IMR-90 (cell line): Measurements from ENCODE around the gene ZNF521. TPM values are rescaled to one million over a fixed set of nuclear protein-coding genes. Genes with fewer than 3 reads are reported as not detected.

ENCODE experiments used
- ATAC-seq: fragments of 200-7000 bp; cut with Tn5 transposase; 2 replicates; pipeline ENCODE4 v1.9.1; 2020; ENCODE audit warnings: low read depth, mild to moderate bottlenecking, moderate library complexity
- BruUV-seq: library from RNA; stranded (reverse); fragments of 400-500 nt; replicated peaks from 2 replicates; lab custom pipeline; 2021; lab: Mats Ljungman, UMichigan
- CTCF ChIA-PET: fragments of 300-600 bp; formaldehyde crosslinking; extraction: SDS; loops from one replicate; lab custom pipeline; 2021; ENCODE audit warnings: antibody characterized with exemption; lab: Yijun Ruan, JAX
- POLR2A ChIA-PET: fragments of 300-600 bp; sonication (Branson Sonifier 250); formaldehyde crosslinking; loops from one replicate; lab custom pipeline; 2022; ENCODE audit warnings: antibody characterized with exemption; ENCODE audit not compliant: unreplicated experiment; lab: Charles Lee
- DNase-seq: peaks from one replicate; pipeline ENCODE4 v3.0.0; 2013
- H2AFZ ChIP-seq: replicated peaks from 2 replicates; pipeline ENCODE3; 2013; ENCODE audit warnings: low read length, mild to moderate bottlenecking; ENCODE audit not compliant: poor library complexity
- H2AK5ac ChIP-seq: 2 replicates; pipeline ENCODE4 v1.6.1; 2013; ENCODE audit warnings: low read depth, low read length, inconsistent platforms
- H2AK9ac ChIP-seq: replicated peaks from 2 replicates; pipeline ENCODE3; 2013; ENCODE audit warnings: mild to moderate bottlenecking, low read depth, low read length, moderate library complexity; ENCODE audit not compliant: poor library complexity
- H2BK120ac ChIP-seq: 2 replicates; pipeline ENCODE4 v1.6.1; 2013; ENCODE audit warnings: low read depth, low read length, inconsistent platforms
- H2BK15ac ChIP-seq: 3 replicates; pipeline ENCODE4 v1.6.1; 2013; ENCODE audit warnings: low read depth, low read length, inconsistent platforms
- H2BK20ac ChIP-seq: 2 replicates; pipeline ENCODE4 v1.6.1; 2013; ENCODE audit warnings: low read depth, mild to moderate bottlenecking, inconsistent platforms, low read length, moderate library complexity
- H2BK5ac ChIP-seq: 2 replicates; pipeline ENCODE4 v1.6.1; 2013; ENCODE audit warnings: mild to moderate bottlenecking, low read depth, low read length, inconsistent platforms; ENCODE audit not compliant: poor library complexity, severe bottlenecking
- H3K14ac ChIP-seq: replicated peaks from 2 replicates; pipeline ENCODE4 v1.6.1; 2013; ENCODE audit warnings: low read depth, low read length, inconsistent platforms
- H3K18ac ChIP-seq: 2 replicates; pipeline ENCODE4 v1.6.1; 2013; ENCODE audit warnings: low read depth, low read length, control low read depth
- H3K23ac ChIP-seq: 2 replicates; pipeline ENCODE4 v1.6.1; 2013; ENCODE audit warnings: low read depth, low read length, inconsistent platforms
- H3K27ac ChIP-seq: 2 replicates; pipeline ENCODE4 v1.5.1; 2013; ENCODE audit warnings: mild to moderate bottlenecking, control low read depth, low read length; ENCODE audit not compliant: insufficient read depth
- H3K27me3 ChIP-seq: 2 replicates; pipeline ENCODE4 v1.6.1; 2013; ENCODE audit warnings: low read length; ENCODE audit not compliant: control insufficient read depth, insufficient read depth
- H3K36me3 ChIP-seq: 2 replicates; pipeline ENCODE4 v1.6.1; 2013; ENCODE audit warnings: low read length, mixed read lengths; ENCODE audit not compliant: control insufficient read depth, insufficient read depth
- H3K4ac ChIP-seq: 2 replicates; pipeline ENCODE4 v1.6.1; 2013; ENCODE audit warnings: low read depth, low read length, inconsistent platforms
- H3K4me1 ChIP-seq: 2 replicates; pipeline ENCODE4 v1.6.1; 2013; ENCODE audit warnings: low read length, mixed read lengths; ENCODE audit not compliant: control insufficient read depth, insufficient read depth
- H3K4me2 ChIP-seq: 2 replicates; pipeline ENCODE4 v1.6.1; 2013; ENCODE audit warnings: low read depth, mild to moderate bottlenecking, control low read depth, low read length, moderate library complexity
- H3K4me3 ChIP-seq: 2 replicates; pipeline ENCODE4 v1.5.1; 2013; ENCODE audit warnings: low read depth, mild to moderate bottlenecking, control low read depth, low read length, moderate library complexity; ENCODE audit not compliant: insufficient read depth
- H3K56ac ChIP-seq: 2 replicates; pipeline ENCODE4 v1.6.1; 2013; ENCODE audit warnings: low read length, inconsistent platforms; ENCODE audit not compliant: insufficient read depth; ENCODE audit errors: extremely low read depth
- H3K79me1 ChIP-seq, 2 experiments: 2 replicates each; pipeline ENCODE4 v1.6.1; 2013; ENCODE audit warnings: low read length in 2 of 2, inconsistent platforms in 1 of 2, low read depth in 1 of 2
- H3K9ac ChIP-seq: 2 replicates; pipeline ENCODE4 v1.6.1; 2013; ENCODE audit warnings: low read depth, low read length, control low read depth
- H3K9me1 ChIP-seq: 2 replicates; pipeline ENCODE4 v1.6.1; 2013; ENCODE audit warnings: low read length, inconsistent platforms; ENCODE audit not compliant: insufficient read depth
- H3K9me3 ChIP-seq: 2 replicates; pipeline ENCODE4 v1.6.1; 2013; ENCODE audit warnings: low read length; ENCODE audit not compliant: control insufficient read depth, insufficient read depth
- H4K20me1 ChIP-seq: 2 replicates; pipeline ENCODE4 v1.6.1; 2013; ENCODE audit warnings: low read length, inconsistent platforms; ENCODE audit not compliant: insufficient read depth
- H4K5ac ChIP-seq: 2 replicates; pipeline ENCODE4 v1.6.1; 2013; ENCODE audit warnings: mild to moderate bottlenecking, low read depth, low read length, control low read depth
- H4K8ac ChIP-seq, 2 experiments: 2 replicates each; pipeline ENCODE4 v1.6.1; 2013; ENCODE audit warnings: low read depth in 2 of 2, low read length in 2 of 2, control low read depth in 1 of 2, inconsistent platforms in 1 of 2
- H4K91ac ChIP-seq: 2 replicates; pipeline ENCODE4 v1.6.1; 2013; ENCODE audit warnings: low read depth, low read length, inconsistent platforms; ENCODE audit not compliant: insufficient read depth
- CEBPB ChIP-seq: IDR thresholded peaks from 2 replicates; pipeline ENCODE4 v1.6.1; 2012; ENCODE audit warnings: low read depth, low read length, improper control_type of control experiment
- FOS ChIP-seq: fragments of 150-350 bp; IDR thresholded peaks from 2 replicates; pipeline ENCODE4 v1.6.1; 2016; ENCODE audit warnings: low read depth, low read length
- MAZ ChIP-seq: IDR thresholded peaks from 2 replicates; pipeline ENCODE4 v1.6.1; 2012; ENCODE audit warnings: low read depth, mild to moderate bottlenecking, low read length, improper control_type of control experiment, moderate library complexity, borderline replicate concordance
- MXI1 ChIP-seq: IDR thresholded peaks from 2 replicates; pipeline ENCODE4 v1.6.1; 2012; ENCODE audit warnings: low read depth, mild to moderate bottlenecking, low read length, moderate library complexity, borderline replicate concordance
- NFE2L2 ChIP-seq: fragments of 150-350 bp; IDR thresholded peaks from 2 replicates; pipeline ENCODE4 v1.6.1; 2016; ENCODE audit warnings: low read depth, mild to moderate bottlenecking, low read length
- RAD21 ChIP-seq: IDR thresholded peaks from 2 replicates; pipeline ENCODE4 v1.6.1; 2012; ENCODE audit warnings: low read length, improper control_type of control experiment
- RCOR1 ChIP-seq: IDR thresholded peaks from 2 replicates; pipeline ENCODE4 v1.6.1; 2012; ENCODE audit warnings: mild to moderate bottlenecking, low read length, improper control_type of control experiment; ENCODE audit not compliant: insufficient replicate concordance
- RFX5 ChIP-seq: IDR thresholded peaks from 2 replicates; pipeline ENCODE4 v1.8.0; 2012; ENCODE audit warnings: low read depth, mild to moderate bottlenecking, low read length, moderate library complexity
- SMC3 ChIP-seq: fragments of 150-350 bp; IDR thresholded peaks from 2 replicates; pipeline ENCODE4 v1.6.1; 2016; ENCODE audit warnings: low read depth, mild to moderate bottlenecking, antibody characterized with exemption, low read length, moderate library complexity
- WGBS, 2 experiments: methylation state at CpG; one replicate each; pipeline versions ENCODE4 v1.1.5 to v1.1.7; 2013; ENCODE audit warnings: missing lambda C conversion rate in 2 of 2; ENCODE audit not compliant: insufficient read length in 1 of 2; ENCODE audit errors: extremely low coverage in 2 of 2; 5-methylcytosine and 5-hydroxymethylcytosine counted together
- dilution Hi-C: fragments of 300-500 bp; cut with HindIII; formaldehyde crosslinking; loops from one replicate; pipeline ENCODE4 v1.14.3; 2018; ENCODE audit warnings: low sequenced_read_pairs; ENCODE audit not compliant: unreplicated experiment
- in situ Hi-C: fragments of 300-500 bp; cut with MboI; formaldehyde crosslinking; loops from 3 replicates; pipeline ENCODE4 v1.14.3; 2019; ENCODE audit warnings: low sequenced_read_pairs, inconsistent platforms, mixed read lengths
- intact Hi-C: fragments of 100-400 bp; cut with micrococcal nuclease; formaldehyde crosslinking; loops from 2 replicates; pipeline ENCODE4 v1.10.0; 2022
- polyA plus RNA-seq, 3 experiments: library from polyadenylated mRNA; depleted of rRNA; stranded (reverse); fragments of >200 nt; gene quantifications; 2 replicates each; pipeline ENCODE4 v1.2.3, GENCODE V29; 2012; ENCODE audit warnings: low replicate concordance in 1 of 3
- total RNA-seq: library from RNA; depleted of rRNA; stranded (reverse); fragments of >200 nt; gene quantifications from 2 replicates; pipeline ENCODE4 v1.2.3, GENCODE V29; 2012
- TF ChIP-seq, protein P1 (sequence below): fragments of 150-350 bp; IDR thresholded peaks from 2 replicates; pipeline ENCODE4 v1.6.1; 2017; ENCODE audit warnings: mild to moderate bottlenecking, antibody characterized with exemption, low read length, low read depth
- TF ChIP-seq, protein P2 (sequence below): conservative IDR thresholded peaks from 2 replicates; pipeline ENCODE4 v1.5.1; 2012; ENCODE audit warnings: mild to moderate bottlenecking, low read depth, low read length, improper control_type of control experiment
- TF ChIP-seq, protein P3 (sequence below): fragments of 150-350 bp; IDR thresholded peaks from 2 replicates; pipeline ENCODE4 v1.6.1; 2016; ENCODE audit warnings: low read depth, mild to moderate bottlenecking, low read length, moderate library complexity, borderline replicate concordance

Gene ZNF521
- total and polyA plus RNA-seq, 2 of the 4 experiments (the other 2 are of a cell fraction), result 21.5 to 59.3 TPM

DNA sequence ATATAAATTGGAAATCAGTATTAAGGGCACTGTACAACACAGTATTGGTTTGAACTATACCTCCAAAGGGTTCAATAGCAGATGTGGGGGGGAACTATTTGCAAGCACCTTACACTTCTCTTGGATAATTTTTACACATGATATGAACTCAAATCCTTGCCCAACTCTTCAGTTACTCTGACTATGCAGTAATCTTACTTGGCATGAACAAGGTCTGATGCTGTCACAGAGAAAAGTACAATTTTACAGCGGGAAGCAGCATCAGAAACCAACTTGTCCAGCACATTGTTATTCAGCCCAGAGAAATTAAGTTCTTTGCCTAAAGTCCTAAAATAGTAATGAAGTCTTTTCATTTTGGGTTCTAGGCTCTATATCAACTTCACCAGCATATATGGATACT, 98.2 kb downstream of the ZNF521 start:
- Histone ChIP-seq H3K9ac (no peak overlapping the region), H3K79me1 (peaks cover 0 to 6% of the 10 kb centered on the region in 2 experiments; a peak in 1 of 4 replicates), H3K56ac (no peak overlapping the region), H2BK15ac (no peak overlapping the region), H2BK20ac (0 out of 2 replicates have a peak overlapping the region, but pooled peaks have one; percentile 1), H4K5ac (no peak overlapping the region), H3K27ac (no peak overlapping the region), H3K14ac (no peak overlapping the region), H3K4me2 (no peak overlapping the region), H4K8ac (no peak overlapping the region), H3K23ac (no peak overlapping the region), H3K4me3 (no peak overlapping the region), H2AK5ac (no peak overlapping the region), H2AK9ac (no peak overlapping the region), H4K91ac (no peak overlapping the region), H3K18ac (no peak overlapping the region), H4K20me1 (no peaks in the 10 kb centered on the region), H3K27me3 (no peaks in the 10 kb centered on the region), H2BK5ac (no peak overlapping the region), H2BK120ac (0 out of 2 replicates have a peak overlapping the region, but pooled peaks have one; percentile 1), H3K9me1 (0 out of 2 replicates have a peak, but pooled peaks cover 2% of the 10 kb centered on the region), H2AFZ (no peak overlapping the region), H3K4ac (no peak overlapping the region), H3K4me1 (peaks cover 3% of the 10 kb centered on the region), H3K9me3 (no peaks in the 10 kb centered on the region), H3K36me3 (peaks cover under 1% of the 10 kb centered on the region; the same call in 1 of the 2 replicates)
- ChIA-PET CTCF (no interaction called here), POLR2A (no interaction called here)
- in situ Hi-C loops, result no loop called here
- dilution Hi-C loops, result no loop called here
- no peak for DNase-seq
- intact Hi-C loops, result no loop called here
- TF ChIP-seq MAZ (no peak), NFE2L2 (no peak), CEBPB (no peak), FOS (no peak), RFX5 (no peak), SMC3 (no peak), MXI1 (no peak), RCOR1 (no peak), RAD21 (no peak)
- TF ChIP-seq, protein P1, sequence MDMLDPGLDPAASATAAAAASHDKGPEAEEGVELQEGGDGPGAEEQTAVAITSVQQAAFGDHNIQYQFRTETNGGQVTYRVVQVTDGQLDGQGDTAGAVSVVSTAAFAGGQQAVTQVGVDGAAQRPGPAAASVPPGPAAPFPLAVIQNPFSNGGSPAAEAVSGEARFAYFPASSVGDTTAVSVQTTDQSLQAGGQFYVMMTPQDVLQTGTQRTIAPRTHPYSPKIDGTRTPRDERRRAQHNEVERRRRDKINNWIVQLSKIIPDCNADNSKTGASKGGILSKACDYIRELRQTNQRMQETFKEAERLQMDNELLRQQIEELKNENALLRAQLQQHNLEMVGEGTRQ, result no peak
- TF ChIP-seq, protein P2, sequence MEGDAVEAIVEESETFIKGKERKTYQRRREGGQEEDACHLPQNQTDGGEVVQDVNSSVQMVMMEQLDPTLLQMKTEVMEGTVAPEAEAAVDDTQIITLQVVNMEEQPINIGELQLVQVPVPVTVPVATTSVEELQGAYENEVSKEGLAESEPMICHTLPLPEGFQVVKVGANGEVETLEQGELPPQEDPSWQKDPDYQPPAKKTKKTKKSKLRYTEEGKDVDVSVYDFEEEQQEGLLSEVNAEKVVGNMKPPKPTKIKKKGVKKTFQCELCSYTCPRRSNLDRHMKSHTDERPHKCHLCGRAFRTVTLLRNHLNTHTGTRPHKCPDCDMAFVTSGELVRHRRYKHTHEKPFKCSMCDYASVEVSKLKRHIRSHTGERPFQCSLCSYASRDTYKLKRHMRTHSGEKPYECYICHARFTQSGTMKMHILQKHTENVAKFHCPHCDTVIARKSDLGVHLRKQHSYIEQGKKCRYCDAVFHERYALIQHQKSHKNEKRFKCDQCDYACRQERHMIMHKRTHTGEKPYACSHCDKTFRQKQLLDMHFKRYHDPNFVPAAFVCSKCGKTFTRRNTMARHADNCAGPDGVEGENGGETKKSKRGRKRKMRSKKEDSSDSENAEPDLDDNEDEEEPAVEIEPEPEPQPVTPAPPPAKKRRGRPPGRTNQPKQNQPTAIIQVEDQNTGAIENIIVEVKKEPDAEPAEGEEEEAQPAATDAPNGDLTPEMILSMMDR, result no peak
- TF ChIP-seq, protein P3, sequence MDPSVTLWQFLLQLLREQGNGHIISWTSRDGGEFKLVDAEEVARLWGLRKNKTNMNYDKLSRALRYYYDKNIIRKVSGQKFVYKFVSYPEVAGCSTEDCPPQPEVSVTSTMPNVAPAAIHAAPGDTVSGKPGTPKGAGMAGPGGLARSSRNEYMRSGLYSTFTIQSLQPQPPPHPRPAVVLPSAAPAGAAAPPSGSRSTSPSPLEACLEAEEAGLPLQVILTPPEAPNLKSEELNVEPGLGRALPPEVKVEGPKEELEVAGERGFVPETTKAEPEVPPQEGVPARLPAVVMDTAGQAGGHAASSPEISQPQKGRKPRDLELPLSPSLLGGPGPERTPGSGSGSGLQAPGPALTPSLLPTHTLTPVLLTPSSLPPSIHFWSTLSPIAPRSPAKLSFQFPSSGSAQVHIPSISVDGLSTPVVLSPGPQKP, result no peak
- ATAC-seq, result no peak
- WGBS, 2 experiments, result no CpG with 5 or more reads among the region's 1 CpG
- no TSS peak for BruUV-seq
